CD1c-positive myeloid dendritic cell (primary cell): ENCODE results near the gene CCDC197.

ENCODE experiments used
- DNase-seq: peaks from one replicate; pipeline ENCODE4 v3.0.0-alpha.2; 2016; ENCODE audit errors: extremely low spot score

The CCDC197 gene

DNA sequence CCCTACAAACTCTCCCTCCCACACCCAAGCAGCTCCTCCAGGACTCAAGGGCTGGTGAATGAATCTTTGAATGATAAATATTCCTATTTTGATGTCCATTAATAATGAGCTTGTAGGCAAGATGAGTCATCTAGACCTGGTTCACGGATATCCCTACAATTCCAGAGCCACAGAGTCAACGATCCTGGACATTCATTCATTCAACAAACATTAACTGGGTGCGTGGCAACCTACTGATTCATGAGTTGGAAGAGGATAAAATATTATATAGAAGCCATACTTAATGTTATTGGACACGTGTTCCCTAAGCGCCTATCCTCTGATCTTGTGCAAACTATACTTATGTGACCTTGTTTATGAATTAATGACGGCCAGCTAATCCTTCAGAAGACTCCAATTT is 28.6 kb downstream of the CCDC197 start:
- DNase-seq, result no peak

- DNase-seq, result peak; percentile 99
These were observed 29.2 kb downstream of the CCDC197 start, which contains the start of gene OTUB2 for GRCh38 chr14:94026173-94026888. TSS of gene OTUB2 (plus strand) at chr14:94026340. CDS start at chr14:94026538, 198 bp downstream.

- no peak for DNase-seq
These were observed 29.9 kb downstream of the CCDC197 start for GRCh38 chr14:94026889-94027469.

- DNase-seq, result peak; percentile 8
These were observed 30.7 kb downstream of the CCDC197 start for GRCh38 chr14:94027566-94028449.

GRCh38 chr14:94028450-94028826 is 31.3 kb downstream of the CCDC197 start:
- peak; percentile 18 for DNase-seq

DNA sequence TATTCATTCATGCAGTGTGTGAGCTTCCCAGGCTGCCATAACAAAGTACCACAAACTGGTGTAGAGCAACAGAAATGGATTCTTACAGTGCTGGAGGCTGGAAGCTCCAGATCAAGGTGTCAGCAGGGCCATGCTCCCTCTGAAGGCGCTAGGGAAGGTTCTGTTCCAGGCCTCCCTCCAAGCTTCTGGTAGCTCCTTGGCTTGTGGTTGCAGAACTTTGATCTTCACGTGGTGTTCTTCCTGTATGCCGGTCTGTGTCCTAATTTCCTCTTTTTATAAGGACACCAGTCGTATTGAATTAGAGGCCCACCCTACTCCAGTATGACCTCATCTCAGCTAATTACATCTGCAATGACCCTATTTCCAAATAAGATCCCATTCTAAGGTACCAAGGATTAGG is 32.2 kb downstream of the CCDC197 start:
- peak; percentile 70 for DNase-seq

- DNase-seq, result no peak
These were observed 32.6 kb downstream of the CCDC197 start for GRCh38 chr14:94029671-94030203.

- DNase-seq, result no peak
These were observed 33.5 kb downstream of the CCDC197 start for GRCh38 chr14:94030571-94030970.

- no peak for DNase-seq
These were observed 34.2 kb downstream of the CCDC197 start for GRCh38 chr14:94031161-94031882.

GRCh38 chr14:94031883-94032279 is 34.8 kb downstream of the CCDC197 start:
- DNase-seq, result no peak

DNA sequence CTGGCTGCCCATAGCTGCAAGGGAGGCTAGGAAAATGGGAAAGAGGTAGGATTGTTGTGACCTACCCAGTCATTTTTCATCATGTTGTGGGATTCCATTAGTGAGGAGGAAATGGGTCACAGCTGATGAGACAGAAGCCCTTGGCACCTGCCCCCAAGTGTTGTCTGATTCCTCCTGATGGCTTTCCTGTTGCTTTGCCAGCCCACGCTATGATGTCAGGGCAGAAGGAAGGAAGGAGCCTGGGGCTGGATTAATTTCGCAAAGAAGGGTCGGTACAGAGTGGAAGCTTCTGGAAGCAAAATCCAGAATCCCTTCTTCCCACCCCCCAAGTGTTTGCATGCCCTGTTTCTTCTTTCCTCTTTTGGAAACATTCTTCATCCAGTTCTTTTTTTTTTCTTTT is 37.8 kb downstream of the CCDC197 start:
- DNase-seq, result no peak

- DNase-seq, result peak; percentile 73
These were observed 39.4 kb downstream of the CCDC197 start for GRCh38 chr14:94036313-94037167.

DNA sequence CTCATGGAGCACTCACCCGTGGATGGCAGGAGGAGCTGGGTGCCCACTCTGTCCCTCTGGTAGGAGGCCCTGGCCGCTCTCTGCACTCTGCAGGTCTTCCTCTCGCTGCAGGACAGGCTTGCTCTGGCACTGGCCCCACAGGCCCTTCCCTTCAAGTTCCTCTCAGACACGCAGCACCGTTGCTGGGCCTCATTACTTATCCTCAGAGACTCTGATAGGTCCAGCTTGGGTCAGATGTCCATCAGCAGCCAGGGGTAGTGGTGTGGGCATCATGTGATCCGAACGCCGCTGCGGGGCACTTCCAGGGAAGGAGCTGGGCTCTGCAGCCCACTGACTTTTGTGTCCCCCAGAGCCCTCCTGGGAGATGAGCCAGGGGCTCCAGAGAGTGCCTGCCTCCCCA is 40.9 kb downstream of the CCDC197 start:
- no peak for DNase-seq

GRCh38 chr14:94038510-94038909 is 41.4 kb downstream of the CCDC197 start:
- no peak for DNase-seq

DNA sequence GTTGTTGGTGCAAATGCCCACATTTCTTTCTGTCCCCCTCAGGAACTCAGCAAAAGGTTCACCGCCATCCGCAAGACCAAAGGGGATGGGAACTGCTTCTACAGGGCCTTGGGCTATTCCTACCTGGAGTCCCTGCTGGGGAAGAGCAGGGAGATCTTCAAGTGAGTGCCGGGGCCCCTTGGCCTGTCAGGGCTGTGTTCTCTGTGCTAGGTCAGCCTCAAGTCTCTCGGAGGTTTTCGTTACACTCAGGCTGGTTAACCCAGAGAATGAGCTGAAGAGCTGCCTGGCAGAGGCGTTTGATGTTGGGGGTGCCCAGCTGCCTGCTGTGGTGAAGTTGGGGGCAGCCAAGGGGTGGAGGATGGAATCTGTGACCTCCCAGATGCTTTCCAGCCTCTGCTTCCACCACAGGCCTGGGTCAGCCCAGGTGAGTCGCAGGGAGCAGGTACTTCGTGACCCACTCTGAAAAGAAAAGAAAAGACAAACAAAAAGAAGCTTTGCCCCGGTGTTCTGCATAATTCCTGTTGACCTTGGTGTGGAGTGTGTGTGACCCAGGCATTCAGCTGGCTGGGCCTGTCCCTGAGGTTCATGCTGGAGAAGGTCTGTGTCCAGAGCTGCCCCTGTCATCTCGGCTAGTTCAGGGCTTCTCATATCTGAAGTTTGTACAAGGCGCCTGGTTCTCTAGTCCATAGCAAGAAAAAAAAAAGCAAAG is 42.0 kb downstream of the CCDC197 start:
- no peak for DNase-seq

DNA sequence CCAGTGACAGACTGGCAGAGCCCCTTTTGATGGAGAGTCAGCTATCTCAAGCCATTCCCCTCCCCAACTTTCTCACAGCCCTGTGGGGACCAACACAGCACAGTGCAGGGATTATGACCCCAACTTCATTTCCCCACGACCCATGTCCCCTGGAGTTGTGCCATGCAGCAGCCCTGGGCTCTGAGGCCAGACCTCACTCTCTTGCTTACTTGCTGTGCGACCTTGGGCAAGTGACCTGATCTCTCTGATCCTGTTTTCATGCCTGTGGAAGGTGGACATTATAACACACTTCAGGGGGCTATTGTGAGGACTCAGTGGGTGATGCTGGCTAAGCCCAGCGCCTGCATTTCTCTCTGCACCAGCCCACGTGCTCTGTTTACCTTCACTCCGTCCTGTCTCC is 43.1 kb downstream of the CCDC197 start:
- DNase-seq, result no peak

DNA sequence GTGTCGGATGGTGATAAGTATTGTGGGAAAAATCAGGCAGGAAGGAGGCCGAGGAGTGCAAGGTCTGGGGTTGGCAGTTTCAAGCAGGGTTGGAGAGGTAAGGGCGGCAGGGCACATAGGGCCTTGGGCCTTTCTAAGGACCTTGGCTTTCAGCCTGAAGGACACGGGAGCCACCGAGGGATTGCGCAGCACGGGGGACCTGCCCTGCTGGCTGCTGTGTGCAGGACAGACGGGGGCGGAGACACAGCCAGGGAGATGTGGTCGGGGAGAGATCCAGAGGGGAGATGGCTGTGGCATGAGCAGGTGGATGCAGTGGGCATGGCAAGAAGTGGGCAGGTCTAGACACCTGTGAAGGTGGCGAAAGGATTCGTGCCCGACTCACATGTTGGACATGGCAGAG is 43.7 kb downstream of the CCDC197 start:
- no peak for DNase-seq

DNA sequence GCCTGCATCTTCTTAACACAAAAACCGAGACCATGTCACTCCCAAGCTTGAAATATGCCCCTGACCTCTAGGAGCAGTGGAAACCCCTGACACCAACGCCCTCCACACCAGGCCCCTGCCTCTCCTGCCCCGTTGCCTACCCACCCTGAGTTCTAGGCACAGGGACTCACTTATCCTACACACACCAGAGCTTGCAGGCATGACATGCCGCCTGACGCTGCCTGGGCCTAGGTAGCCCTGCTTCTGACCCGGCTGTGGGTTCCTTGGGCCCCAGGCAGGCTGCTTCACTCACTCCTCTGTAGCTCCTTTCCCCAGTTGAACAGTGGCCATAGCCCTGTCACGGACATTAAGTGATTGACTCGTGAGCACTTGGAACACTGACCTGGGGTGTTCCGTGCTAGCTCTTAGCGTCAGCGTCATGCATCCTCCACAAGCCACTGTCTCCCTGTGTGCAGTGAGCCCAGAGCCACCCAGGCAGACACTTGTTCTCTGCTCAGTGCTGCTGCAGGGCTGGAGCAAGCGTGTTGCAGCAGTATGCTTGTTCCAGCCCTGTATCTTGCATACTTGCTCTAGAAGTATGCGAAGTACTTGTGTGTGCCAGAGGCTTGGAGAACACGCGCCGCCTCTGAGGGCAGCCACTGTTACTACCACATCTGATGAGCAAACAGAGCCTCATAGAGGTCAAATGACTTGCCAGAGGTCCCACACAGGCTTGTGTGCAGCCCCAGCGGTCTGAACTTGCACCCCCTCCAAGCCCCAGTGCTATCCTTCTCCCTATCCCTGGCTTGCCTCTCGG is 44.6 kb downstream of the CCDC197 start:
- no peak for DNase-seq

DNA sequence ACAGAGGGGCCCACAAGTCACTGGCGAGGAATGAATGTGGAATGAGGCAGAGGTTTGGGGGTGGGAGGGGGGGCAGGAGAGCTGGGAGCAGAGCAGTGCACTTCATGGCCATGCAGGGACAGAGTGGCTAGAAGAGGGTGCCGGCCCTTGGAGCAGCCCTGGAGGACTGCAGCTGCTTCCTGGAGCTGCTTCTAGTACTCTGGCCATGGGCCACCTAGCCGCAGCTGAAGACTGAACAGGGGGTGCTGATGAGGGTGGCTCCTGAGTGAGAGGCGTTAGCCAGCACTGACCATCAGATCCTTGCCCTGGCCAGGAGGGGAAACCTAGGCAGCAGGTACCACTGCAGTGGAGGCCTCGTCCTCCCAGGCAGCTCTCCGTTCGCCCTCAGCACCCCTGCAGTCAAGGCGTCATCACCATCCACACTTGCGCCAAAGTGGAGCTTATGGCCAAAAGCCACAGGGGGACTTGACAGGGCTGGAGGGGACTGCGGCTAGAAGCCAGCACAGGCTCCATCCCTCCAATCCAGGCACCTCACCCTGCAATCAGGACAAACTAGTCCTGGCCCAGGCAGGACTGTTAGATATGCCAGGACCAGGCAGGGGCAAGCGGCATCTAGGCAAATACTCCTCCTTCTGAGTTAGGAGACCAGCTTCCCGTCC is 45.5 kb downstream of the CCDC197 start:
- no peak for DNase-seq
